CD4-positive, alpha-beta T cell treated with Interleukin-15 for 4 hours (primary cell): ENCODE measurements around the gene ATP11B.
A peak's percentile ranks its signal among the peaks of the same experiment; 100 is the strongest.
"Not testable (repeated sequence)": the region's sequence is repeated elsewhere in the genome, so short reads cannot be mapped to it uniquely, and the experiment has no call there.

Source experiments
- DNase-seq: peaks from one replicate; pipeline ENCODE4 v3.0.0-alpha.2; 2020; ENCODE audit warnings: low spot score

The ATP11B gene

GRCh38 chr3:182795389-182795782 lies 2.1 kb downstream of the ATP11B start:
- peak; percentile 65 for DNase-seq

DNA sequence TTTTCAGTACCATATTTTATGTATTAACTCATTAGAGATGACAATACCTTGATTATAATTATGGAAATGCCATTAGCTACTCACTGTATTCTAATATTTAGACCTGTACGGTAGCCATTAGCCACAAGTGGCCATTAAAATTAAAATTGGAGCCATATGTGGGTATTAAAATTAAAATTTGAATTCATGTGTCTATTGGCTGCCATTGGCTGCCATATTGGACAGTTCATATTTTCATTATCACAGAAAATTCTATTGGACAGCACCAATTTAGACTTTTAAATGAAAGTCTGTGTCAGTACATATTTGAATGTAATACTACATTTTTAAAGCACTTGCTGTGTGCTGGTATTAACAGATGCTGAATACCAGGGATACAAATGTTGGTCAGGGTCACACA lies 3.0 kb downstream of the ATP11B start:
- no peak for DNase-seq

GRCh38 chr3:182797876-182798275 lies 4.6 kb downstream of the ATP11B start:
- DNase-seq, result no peak

- not testable (repeated sequence) for DNase-seq
Observed at GRCh38 chr3:182799143-182799542, 5.8 kb downstream of the ATP11B start.

DNA sequence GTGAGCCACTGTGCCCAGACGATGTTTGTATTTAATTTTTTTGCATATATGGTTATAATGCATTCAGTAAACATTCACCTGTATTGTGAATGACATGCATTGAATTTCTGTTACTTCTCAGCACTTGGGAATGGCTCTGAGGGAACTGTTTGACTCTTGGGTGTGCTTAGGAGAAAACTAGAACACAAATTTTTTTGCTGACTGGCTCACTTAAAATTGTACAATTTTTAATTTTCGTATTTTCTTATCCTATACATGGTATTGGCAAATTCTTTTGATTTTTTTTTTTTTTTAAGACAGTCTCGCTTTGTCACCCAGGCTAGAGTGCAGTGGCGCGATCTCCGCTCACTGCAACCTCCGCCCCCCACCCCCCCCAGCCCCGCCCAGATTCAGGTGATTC lies 7.2 kb downstream of the ATP11B start:
- no peak for DNase-seq

DNA sequence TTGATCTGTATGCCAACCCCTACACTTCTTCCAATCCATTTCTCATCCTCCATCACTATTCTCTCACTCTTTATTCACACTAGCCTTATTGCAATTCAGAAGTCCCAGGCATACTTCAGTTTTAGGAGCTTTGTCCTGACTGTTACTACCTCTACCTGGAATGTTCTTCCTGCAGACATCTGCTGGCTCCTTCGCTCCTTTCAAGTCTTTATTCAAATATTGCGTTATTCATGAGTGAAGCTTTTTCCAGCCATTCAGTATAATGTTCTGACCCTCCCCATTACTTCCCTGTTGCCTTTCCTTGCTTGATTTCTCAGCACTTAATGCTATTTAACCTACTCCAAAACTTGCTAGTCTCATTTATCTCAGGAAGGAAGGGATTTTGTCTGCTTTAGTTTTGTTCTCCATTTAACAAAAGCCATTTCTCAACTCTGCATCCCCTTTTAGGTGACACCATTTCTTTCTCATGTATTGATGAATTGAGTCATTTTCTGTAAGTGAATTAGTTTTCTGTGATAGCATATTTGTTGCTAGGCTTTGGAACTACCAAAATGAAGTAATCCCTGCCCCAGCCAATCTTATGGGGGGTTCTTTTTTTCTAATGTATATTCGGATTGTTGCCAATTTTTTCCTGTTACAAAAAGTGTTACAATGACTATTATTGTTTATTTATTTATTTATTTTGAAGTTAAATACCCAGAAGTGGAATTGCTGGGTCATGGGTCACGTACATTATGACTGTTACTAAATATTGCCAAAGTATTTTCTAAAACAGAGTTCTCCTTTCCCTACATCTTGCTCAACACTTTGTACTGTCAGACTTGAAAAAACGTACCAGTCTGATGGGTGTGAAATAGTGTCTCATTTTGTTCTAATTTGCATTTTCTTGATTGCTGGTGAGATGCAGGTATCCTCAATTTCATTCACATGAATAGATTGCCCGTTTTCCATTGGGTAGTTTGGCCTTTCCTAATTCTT lies 9.4 kb downstream of the ATP11B start:
- DNase-seq, result no peak

DNA sequence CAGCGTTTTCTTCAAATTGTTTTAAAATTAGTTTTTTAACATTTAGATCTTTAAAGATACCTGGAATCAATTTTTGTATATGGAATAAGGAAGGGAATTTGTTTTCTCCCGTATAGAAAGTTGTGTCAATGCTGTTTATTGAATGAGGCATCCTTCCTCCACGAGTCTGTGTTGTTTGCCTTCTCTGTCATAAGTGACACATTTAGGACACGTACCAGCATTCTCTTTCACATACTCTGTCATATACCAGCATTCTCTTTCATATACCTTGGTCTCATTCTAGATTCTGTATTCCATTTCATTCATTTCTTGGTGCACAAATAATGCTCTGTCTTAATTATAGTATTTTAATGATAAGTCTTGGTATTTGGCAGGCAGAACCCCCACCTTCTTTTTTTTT lies 10.3 kb downstream of the ATP11B start:
- no peak for DNase-seq

- DNase-seq, result no peak
Observed at GRCh38 chr3:182807061-182807460, 13.8 kb downstream of the ATP11B start.

GRCh38 chr3:182808041-182808770 lies 14.9 kb downstream of the ATP11B start:
- no peak for DNase-seq

DNA sequence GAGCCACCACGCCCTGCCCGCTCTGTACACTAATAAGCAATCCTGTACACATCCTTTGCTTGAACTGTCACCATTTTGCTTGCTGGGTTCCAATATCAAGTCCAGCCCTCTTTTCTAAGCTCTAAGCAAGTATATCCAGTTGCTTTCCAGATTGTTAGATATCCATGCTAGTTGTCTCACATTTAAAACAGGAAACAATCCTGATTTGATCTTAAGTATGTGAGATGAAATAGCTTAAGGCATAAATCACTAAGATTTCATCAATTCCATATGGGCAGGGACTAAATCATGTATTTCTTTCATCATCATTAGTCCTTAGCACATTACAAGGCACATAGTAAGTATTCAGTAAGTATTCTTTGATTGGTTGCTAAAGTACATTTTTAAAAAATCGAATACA lies 16.2 kb downstream of the ATP11B start:
- DNase-seq, result no peak

GRCh38 chr3:182810574-182811268 lies 17.4 kb downstream of the ATP11B start:
- DNase-seq, result no peak

DNA sequence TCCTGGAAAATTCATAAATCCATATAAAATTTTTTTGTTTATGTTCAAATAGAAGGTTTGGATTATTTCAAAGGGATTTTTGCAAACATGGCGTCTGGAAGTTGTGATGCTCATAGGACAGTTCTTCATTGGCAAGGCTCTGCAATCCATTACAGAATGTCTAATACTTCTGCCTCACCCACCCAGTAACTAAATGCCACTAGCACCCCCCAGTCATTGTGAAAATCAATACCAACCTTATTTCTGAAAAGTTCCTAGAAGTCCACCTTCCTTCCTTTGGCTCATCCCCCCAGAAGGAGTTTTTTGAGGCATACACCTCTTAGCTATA lies 17.9 kb downstream of the ATP11B start:
- DNase-seq, result no peak

DNA sequence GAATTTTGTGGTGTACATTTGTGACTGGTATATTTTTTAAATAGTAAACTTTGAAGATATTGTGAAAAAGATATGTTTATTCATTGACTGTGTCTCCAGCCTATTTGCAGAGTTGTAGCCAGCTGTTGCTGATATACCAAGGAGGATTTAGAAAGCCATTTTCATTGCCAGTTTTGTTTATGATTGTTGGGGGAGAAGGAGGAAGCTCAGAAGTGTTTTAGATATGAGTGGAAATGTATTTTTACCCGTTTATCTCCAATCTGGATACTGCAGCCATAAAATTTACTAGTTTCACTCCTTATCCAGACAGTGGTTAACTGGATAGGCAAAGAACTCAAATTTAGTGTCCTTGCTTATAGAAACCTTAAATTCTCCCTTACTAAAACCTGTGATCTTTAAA lies 18.8 kb downstream of the ATP11B start:
- no peak for DNase-seq

- DNase-seq, result no peak
Observed at GRCh38 chr3:182814419-182815062, 21.2 kb downstream of the ATP11B start.

DNA sequence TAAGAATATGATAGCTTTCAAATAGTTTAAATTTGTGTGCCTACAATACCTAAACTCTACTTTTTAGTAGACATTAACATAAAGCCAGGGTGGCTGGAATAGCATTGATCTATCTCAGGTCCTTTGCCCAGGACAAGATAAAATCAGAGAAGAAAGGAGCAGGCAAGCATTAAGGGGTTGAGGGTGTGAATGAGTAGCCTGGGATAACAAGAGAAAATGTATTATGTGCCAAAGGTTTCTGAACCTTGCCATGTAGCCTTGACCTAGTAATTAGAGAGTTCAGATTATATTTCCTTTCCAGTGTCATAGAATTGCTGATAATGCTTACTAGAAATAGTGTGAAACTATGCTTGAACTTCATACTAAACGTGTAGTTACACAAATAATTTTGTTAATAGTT lies 22.9 kb downstream of the ATP11B start:
- DNase-seq, result no peak

GRCh38 chr3:182818296-182818978 lies 25.1 kb downstream of the ATP11B start:
- no peak for DNase-seq

GRCh38 chr3:182821221-182821981 lies 28.1 kb downstream of the ATP11B start:
- DNase-seq, result no peak

DNA sequence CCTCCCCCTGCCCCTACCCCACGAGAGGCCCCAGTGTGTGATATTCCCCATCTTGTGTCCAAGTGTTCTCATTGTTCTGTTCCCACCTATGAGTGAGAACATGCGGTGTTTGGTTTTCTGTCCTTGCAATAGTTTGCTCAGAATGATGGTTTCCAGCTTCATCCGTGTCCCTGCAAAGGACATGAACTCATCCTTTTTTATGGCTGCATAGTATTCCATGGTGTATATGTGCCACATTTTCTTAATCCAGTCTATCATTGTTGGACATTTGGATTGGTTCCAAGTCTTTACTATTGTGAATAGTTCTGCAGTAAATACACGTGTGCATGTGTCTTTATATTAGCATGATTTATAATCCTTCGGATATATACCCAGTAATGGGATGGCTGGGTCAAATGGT lies 29.0 kb downstream of the ATP11B start:
- DNase-seq, result not testable (repeated sequence)

- no peak for DNase-seq
Observed at GRCh38 chr3:182824957-182825356, 31.7 kb downstream of the ATP11B start.

GRCh38 chr3:182829761-182830405 lies 36.6 kb downstream of the ATP11B start:
- DNase-seq, result no peak
